Activated CD4-positive, alpha-beta T cell treated with anti-CD3 and anti-CD28 coated beads, Interleukin-2, amount 50 U/mL, for 1 hour (primary cell): ENCODE measurements around the gene LRRC46.

Experiments
- DNase-seq: peaks from one replicate; pipeline ENCODE4 v3.0.0-alpha.2; 2020

Gene LRRC46

GRCh38 chr17:47834756-47835155 is 3.3 kb downstream of the LRRC46 start:
- DNase-seq: no peak

- no peak for DNase-seq
Observed at GRCh38 chr17:47836601-47837000, 5.1 kb downstream of the LRRC46 start.

DNA sequence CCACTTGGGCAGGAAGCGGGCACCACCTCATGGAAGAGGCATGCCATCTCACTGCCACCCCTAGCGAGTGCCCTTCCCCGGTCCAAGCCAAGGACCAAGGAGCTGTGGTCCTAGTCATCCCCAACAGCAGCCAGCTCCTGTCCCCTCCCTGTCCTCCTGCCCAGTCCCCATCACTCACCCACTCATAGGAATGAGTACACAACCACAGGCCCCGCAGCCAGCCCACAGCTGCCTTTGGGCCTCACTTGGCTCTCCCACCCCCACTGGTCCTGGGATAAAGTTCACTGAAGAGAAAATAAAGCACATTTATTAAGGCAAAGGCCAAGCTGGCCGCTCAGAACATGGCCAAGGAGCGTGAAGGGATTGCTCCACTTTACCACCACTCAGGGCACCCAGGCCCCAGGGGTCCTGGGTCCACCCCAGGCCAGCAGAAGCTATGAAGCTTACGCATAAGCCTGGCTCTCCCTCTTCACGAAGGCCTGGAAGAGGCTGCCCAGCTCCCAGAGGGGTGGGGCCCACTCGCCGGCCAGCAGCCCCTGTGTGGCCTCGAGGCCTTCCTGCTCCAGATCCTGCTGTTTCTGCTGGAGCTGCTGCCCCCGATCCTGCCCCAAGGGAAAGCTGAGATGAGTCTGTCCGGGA is 6.0 kb downstream of the LRRC46 start:
- no peak for DNase-seq

DNA sequence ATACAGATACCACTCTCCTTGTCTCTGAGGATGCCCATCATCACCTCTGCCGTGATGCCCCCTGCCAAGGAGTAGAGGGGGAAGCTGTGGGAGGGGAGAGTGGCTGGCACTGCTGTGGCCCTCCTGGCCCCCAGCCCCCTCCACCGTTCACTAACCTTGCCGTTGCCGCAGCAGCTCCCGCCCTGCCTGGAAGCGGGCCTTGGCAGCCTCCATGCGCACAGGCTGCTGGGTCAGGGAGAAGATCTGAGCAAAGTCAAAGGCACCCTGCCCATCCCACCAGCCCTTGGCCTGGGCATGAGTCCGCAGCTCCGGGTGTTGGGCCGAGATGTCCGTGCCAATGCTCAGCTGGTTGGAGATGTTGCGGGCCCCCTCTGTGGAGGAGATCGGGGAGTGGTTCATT is 7.2 kb downstream of the LRRC46 start:
- no peak for DNase-seq

DNA sequence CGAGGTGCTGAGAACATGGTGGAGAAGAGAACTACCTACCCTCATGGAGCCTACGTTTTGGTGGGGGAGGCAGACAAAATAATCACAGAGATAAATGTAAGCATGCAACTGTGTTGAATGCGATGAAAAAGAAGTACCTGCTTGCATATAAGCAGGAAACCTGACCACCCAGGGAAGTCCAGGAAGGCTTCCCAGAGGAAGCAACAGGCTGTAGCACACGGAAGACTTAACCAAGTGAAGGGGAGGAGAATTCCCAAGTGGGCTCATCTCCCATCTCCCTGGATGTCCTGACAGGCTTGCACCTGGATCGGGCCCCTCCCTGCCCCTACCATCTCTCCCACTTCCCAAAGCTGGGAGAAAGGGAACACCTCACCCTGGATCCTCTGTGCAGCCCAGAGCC is 7.6 kb downstream of the LRRC46 start:
- no peak for DNase-seq

DNA sequence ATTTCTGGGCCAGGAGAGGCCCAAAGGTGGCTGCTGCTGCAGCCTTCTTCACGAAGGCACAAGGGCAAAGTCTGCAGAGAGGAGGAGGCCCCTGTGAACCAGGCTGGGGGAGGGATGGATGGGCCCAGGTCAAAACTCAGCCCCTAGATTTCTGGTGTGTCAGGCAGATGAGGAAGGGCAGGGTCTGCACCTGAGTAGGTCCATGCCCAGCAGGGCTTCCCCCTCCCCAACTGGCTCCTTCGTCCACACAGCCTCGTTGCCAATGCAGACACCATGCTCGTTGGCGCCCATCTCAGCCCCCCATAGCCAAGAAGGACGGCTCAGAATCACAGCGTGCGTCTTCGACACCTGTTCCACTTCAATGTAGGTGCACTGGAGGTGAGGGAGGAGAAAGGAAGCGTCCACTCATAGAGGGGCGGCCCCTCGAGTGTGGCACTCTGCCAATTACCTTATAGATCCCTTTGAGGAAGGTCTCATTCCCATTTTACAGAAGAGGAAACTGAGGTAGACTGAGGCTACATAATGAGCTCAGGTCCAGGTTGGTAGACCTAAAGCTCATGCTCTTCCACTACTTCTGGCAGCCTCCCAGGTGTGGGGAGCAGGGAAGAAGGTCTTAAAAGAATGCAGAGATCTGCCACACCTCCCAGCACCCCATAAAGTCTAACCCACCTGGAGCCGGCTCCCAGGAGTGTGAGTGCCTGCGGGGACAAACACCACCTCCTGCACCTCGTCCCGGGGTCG is 8.7 kb downstream of the LRRC46 start:
- no peak for DNase-seq

DNA sequence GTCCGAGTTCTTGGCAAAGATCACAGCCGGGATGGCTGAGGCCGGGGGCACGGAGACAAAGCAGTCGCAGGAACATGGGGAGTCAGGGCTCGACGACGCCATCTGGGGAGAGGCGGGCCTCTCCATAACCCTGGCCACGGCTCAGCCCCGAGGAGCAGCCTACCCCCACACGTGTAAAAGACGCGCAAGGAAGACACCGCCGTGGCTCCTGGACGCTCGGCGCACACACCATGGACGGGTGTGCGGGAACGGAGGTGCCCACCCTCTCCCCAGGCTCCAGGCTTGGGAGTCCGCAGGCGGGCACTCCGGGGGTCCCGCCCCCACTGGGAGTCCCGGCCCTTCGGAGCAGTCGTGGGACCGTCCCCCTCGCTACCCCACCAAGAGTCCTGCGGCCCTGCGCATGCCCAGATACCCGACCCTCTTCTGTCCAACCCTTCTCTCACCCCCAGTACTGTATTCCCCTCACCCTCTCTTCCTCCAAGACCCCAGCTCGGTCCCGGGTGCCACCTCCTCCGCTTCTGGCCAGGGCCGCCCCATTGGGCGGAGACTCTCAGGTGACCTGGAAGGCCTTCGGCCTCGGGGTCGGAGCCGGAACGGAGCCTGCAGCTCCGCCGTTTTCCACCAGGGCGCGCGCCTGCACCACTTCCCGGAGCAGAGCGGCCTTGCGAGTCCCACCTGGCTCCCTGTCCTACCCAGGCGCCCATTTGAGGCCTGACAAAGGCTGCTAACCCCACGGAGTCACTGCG is 9.4 kb downstream of the LRRC46 start, which contains the start of gene SCRN2:
Gene SCRN2 (minus strand): TSS at position 532 of the 746 bp plus-strand sequence. CDS start 430 bp downstream, at position 102.
- DNase-seq: peak; percentile 84

DNA sequence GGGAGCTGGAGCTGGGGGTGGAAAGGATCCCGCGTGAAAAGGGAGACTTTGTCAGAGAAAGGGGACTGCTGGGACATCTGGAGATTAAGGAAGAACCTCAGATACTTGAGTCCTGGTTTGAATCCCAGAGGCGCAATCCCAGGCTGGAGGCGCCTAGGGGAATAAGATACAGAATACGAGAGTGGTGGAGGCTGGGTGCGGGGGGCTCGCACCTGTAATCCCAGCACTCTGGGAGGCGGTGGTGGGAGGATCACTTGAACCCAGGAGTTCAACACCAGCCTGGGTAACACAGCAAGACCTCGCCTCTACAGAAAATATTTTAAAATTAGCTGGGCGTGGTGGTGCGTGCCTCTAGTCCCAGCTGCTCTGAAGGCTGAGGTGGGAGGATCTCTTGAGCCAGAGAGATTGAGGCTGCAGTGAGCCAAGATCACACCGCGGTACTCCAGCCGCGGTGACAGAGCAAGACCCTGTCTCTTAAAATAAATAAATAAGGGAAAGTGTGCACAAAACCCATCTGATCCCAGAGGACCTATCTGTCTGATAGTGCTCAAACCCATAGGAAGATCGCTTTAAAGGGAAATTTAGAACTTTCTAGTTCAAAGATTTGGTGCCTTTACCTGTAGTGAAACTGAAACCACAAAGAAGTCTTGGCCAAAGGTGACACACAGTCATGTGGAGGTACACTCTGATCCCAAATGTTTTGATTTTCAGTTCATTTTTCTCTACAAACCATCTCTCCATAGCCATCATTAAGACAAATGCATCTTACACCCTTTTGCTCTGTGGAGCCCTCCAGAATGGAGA is 10.2 kb downstream of the LRRC46 start:
- DNase-seq: no peak

DNA sequence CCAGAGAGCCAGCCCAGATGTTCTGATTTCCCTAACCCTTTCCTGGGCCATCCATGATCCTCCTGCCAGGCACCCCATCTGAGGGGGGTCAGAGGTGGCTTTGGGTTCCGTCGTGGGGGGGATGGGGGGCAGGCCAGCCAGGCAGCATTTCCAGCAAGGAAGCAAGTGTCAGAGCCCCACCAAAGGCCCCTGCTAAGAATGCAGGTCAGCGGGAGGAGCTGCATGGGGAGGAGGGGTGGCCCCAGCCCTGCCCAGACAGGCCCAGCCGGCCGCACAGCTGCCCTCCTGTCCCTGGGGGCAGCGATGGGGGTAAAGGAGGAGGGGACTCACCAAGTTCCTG is 11.9 kb downstream of the LRRC46 start:
- no peak for DNase-seq

GRCh38 chr17:47844227-47844626 is 12.8 kb downstream of the LRRC46 start:
- DNase-seq: no peak

GRCh38 chr17:47844814-47845715 is 13.6 kb downstream of the LRRC46 start:
- DNase-seq: no peak

DNA sequence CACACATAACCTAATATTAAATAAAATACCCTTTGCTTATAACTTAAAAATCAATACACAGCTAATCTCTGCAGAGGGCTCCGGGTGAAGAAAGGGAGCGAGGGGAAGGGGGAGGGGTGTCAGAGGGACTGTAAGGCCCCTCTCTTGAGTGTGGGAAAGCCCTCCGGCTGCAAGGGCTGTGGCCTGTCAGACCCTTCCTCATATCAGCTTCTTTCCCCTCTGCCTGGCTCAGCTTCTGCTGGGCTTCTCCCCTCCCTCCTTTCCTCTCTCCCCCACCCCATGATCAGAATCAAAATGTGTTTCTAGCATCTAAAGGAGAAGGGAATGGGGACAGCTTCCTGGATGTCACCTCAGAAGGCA is 14.2 kb downstream of the LRRC46 start:
- DNase-seq: no peak

DNA sequence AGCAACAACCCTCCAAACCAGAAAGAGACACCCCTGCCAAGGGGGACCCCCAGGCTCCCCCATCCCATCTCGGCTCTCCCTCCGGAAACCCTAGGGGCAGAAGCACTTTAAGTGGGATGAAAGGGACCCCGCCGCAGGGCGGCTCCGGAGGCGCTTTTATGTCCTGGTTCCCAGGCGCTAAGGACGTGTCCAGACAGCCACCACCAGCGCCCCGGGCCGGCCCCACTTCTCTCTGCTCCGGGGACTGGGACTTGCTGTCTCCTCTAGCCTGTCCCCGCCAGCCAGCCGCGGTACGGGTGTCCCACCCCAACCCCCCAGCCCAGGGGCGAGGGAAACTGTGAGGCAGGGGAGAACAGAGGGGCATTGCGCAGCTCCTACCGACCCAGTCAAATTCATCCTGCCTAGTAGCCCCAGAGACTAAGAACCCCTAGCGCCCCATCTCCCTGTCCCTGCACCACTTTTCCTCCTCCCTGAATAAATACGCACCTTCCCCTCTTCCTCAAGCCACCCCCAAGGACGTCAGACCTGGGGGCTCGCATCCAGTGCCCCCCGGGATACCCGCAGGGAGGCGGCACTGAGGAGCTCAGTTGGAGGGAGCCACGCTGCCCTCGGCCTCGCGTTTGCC is 15.4 kb downstream of the LRRC46 start:
- no peak for DNase-seq

DNA sequence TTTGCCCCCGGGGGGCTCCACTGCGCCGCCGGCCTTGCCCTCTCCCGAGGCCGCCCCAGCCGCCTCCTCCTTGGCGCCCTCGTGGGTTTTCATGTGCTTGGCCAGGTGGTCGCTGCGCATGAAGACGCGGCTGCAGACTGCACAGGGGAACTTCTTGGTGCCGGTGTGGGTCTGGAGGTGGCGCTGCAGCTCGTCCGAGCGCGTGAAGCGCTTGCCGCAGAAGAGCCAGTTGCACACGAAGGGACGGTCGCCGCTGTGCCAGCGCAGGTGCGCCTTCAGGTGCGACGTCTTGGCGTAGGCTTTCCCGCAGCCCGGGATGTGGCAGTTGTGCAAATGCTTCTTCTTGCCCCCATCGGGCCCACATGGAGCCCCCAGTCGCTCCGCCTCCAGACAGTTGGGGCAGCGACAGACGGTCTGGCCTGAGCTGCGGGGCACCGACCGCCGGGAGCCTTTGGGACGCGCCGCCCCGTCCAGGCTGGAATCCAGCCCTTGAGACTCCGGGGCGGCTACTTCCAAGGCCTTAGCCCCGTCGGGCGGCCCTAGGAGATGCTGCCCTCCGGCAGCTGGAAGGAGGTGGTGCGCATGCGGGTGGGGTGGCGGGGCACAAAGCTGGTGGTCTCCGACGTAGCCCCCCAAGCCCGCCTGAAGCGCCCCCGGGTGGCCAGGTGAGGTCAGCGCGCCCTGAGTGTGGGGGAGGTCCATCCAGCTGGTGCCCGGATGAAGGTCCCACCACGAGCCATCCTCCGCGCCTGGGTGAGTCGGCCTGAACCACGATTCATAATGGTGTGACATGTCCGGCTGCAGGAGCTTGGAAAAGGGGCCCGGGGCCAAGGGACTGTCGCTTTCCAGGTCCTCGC is 16.1 kb downstream of the LRRC46 start:
- peak; percentile 29 for DNase-seq

DNA sequence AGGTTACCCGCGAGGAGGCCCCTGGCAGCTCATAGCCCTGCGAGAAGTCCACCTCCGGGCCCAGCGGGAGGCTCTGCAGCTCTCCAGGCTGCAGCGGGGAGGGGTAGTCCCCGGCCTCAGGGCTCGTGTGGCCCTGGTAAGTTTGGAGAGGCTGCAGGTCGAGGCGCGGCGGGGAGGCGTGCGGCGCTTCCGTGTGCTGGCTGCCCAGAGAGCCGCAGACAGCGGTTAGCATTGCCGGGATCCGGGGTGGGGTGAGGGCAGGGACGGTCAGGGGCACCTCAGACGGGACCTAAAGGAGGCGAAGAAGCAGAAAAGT is 16.7 kb downstream of the LRRC46 start:
- DNase-seq: no peak

DNA sequence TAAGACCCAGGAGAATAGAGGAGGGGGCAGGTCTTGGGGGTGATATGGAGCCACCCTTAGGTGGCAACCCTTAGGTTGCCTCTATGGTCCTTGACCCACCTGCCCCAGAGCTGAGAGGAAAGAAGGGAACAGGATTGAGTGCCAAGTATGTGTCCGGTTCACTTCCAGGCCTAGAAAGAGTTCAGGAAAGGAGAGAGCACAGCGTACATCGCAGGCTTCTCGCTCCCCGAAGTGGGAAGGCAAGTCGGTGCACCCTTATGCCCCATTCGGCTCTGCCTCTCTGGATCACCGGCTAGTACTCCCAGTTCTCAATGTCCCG is 18.9 kb downstream of the LRRC46 start:
- DNase-seq: no peak

GRCh38 chr17:47850692-47851573 is 19.5 kb downstream of the LRRC46 start, which contains the start of gene SP6:
SP6 (minus strand) TSS chr17:47851163; CDS start chr17:47848429, 2,734 bp downstream.
- peak; percentile 69 for DNase-seq

DNA sequence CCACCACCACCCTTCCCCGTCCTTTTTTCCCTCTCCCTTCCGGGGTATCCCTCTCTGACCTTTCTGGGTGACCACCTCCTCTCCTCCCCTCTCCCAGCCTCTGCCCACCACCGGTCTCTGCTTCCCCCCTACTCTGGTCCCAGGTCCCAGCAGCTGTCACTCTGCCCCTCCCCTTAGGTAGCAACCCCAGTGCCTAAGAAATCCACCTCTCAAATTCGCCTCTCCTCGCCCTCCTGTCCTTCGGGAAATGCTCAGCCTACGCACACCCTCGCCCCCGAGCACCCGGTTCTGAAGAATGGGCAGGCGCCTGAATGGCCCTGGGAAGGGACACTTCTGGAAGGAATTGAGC is 20.3 kb downstream of the LRRC46 start:
- no peak for DNase-seq

DNA sequence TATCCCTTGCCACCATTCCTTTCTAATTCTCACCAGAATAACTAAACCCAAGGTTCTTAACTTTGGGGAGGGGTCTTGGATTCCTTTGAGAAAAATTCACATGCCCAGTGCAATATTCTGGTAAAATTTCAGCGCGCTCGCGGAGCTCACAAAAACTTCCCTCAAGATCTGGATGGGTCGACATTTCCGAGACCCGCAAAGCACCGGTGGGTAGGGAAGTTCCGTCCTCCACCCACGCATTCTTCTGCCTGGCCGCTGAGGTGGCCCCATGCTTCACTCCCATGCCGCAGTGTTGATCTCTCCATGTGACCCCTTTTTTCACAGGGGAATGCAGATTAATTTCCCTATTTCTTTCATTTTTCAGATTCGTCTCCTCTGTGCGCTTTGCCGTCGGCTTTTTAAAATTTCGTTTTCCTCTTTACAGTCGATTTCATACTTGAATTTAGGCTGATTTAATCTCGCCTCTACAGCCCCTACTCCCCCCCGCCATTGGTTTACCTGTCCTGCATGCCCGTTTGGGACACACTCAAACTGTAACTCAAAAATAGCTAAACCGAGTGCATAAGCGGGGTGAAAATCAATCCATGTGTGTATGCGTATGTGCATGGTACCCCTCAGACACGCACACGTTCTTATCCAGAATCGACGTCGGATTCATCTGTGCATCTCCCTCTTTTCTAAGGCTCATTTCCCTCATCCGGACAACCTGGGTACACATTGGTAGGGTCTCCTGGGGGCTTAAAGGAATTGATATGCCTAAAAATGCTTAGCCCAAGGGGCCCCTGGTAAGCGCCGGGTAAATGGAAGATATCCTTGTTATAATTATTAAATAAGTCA is 20.9 kb downstream of the LRRC46 start:
- no peak for DNase-seq
